Neural progenitor cell (in vitro differentiated cells): ENCODE results near the gene MLST8. TPM values are rescaled to one million over a fixed set of nuclear protein-coding genes. Genes with fewer than 3 reads are reported as not detected.

Experiments used
- DNase-seq: peaks from one replicate; pipeline ENCODE4 v3.0.0-alpha.2; 2016; ENCODE audit warnings: low spot score
- H2AFZ ChIP-seq: fragments of 200-600 bp; sonication (generic); replicated peaks from 2 replicates; pipeline ENCODE4 v1.6.1; 2016; ENCODE audit warnings: antibody characterized with exemption
- H3F3A ChIP-seq: fragments of 200-600 bp; sonication (generic); 2 replicates; pipeline ENCODE4 v1.6.1; 2016; ENCODE audit warnings: antibody characterized with exemption, low read depth
- H3K27ac ChIP-seq: fragments of 200-600 bp; sonication (generic); 2 replicates; pipeline ENCODE4 v1.5.1; 2016; ENCODE audit warnings: mild to moderate bottlenecking
- H3K27me3 ChIP-seq: fragments of 200-600 bp; sonication (generic); 2 replicates; pipeline ENCODE4 v1.6.1; 2016; ENCODE audit warnings: mild to moderate bottlenecking, moderate library complexity
- H3K36me3 ChIP-seq: fragments of 200-600 bp; sonication (generic); 2 replicates; pipeline ENCODE4 v1.5.1; 2016
- H3K4me1 ChIP-seq: fragments of 200-600 bp; sonication (generic); 2 replicates; pipeline ENCODE4 v1.6.1; 2016; ENCODE audit warnings: mixed run types
- H3K4me2 ChIP-seq: fragments of 200-600 bp; sonication (generic); 2 replicates; pipeline ENCODE4 v1.6.1; 2016
- H3K4me3 ChIP-seq: fragments of 200-600 bp; sonication (generic); 2 replicates; pipeline ENCODE4 v1.5.1; 2016
- H3K79me2 ChIP-seq: fragments of 200-600 bp; sonication (generic); 2 replicates; pipeline ENCODE4 v1.6.1; 2016; ENCODE audit warnings: low read depth
- H3K9ac ChIP-seq: fragments of 200-600 bp; sonication (generic); 2 replicates; pipeline ENCODE4 v1.6.1; 2016
- H3K9me3 ChIP-seq: fragments of 200-600 bp; sonication (generic); 2 replicates; pipeline ENCODE4 v1.5.1; 2016; ENCODE audit warnings: low read depth
- H4K20me1 ChIP-seq: fragments of 200-600 bp; sonication (generic); 2 replicates; pipeline ENCODE4 v1.6.1; 2016; ENCODE audit warnings: low read depth
- H3K27ac Mint-ChIP-seq: 3 replicates; pipeline ENCODE4 v1.8.0; 2021; ENCODE audit warnings: mixed read lengths
- H3K27me3 Mint-ChIP-seq: 2 replicates; pipeline ENCODE4 v1.8.0; 2022; ENCODE audit warnings: low read depth, mild to moderate bottlenecking, inconsistent platforms, moderate library complexity, mixed read lengths; ENCODE audit not compliant: insufficient read depth
- H3K36me3 Mint-ChIP-seq: 3 replicates; pipeline ENCODE4 v1.8.0; 2021; ENCODE audit warnings: mixed read lengths
- H3K4me1 Mint-ChIP-seq: 3 replicates; pipeline ENCODE4 v1.8.0; 2021; ENCODE audit warnings: mixed read lengths
- H3K4me3 Mint-ChIP-seq: 3 replicates; pipeline ENCODE4 v1.8.0; 2021; ENCODE audit warnings: mild to moderate bottlenecking, moderate library complexity, mixed read lengths
- H3K9me3 Mint-ChIP-seq: 3 replicates; pipeline ENCODE4 v1.8.0; 2020; ENCODE audit warnings: mixed read lengths
- CTCF ChIP-seq: fragments of 200-600 bp; sonication (generic); IDR thresholded peaks from 2 replicates; pipeline ENCODE4 v1.5.1; 2017; ENCODE audit warnings: antibody characterized with exemption, mild to moderate bottlenecking
- EZH2 ChIP-seq: fragments of 200-600 bp; sonication (generic); IDR thresholded peaks from 2 replicates; pipeline ENCODE4 v1.6.1; 2017; ENCODE audit warnings: antibody characterized with exemption, mild to moderate bottlenecking, moderate library complexity
- EZH2phosphoT487 ChIP-seq: fragments of 200-600 bp; sonication (generic); IDR thresholded peaks from 2 replicates; pipeline ENCODE4 v1.6.1; 2017; ENCODE audit warnings: antibody characterized with exemption
- total RNA-seq: library from RNA; depleted of rRNA; stranded (reverse); fragments of >200 nt; gene quantifications from 2 replicates; pipeline ENCODE4 v1.2.3, GENCODE V29; 2015; ENCODE audit warnings: low replicate concordance

MLST8 gene
- total RNA-seq, 1 donor from 2014 or later: 24.9 TPM

GRCh38 chr16:2223221-2223941 lies 18.1 kb downstream of the MLST8 start, which contains the start of gene E4F1:
E4F1 (plus strand) TSS chr16:2223591; CDS start chr16:2223614, 23 bp downstream.
- Histone ChIP-seq H3K9ac (peak within 1 kb of the TSS; percentile 94), H3K27ac (peak within 1 kb of the TSS; percentile 58), H3K79me2 (peaks cover 41% of the 10 kb centered on the region), H4K20me1 (peaks cover 30% of the 10 kb centered on the region), H3K9me3 (no peaks in the 10 kb centered on the region), H3K27me3 (no peaks in the 10 kb centered on the region), H3K4me1 (peaks cover 7% of the 10 kb centered on the region), H3K36me3 (no peaks in the 10 kb centered on the region), H3K4me2 (peak within 1 kb of the TSS; percentile 92), H3F3A (peaks cover 6% of the 10 kb centered on the region), H2AFZ (peak within 1 kb of the TSS; percentile 52), H3K4me3 (peak within 1 kb of the TSS; percentile 89)
- peak within 1 kb of the TSS; percentile 87 for H3K4me3 Mint-ChIP-seq
- peaks cover 5% of the 10 kb centered on the region for H3K27me3 Mint-ChIP-seq
- H3K27ac Mint-ChIP-seq: peak within 1 kb of the TSS; percentile 53
- peaks cover 12% of the 10 kb centered on the region for H3K4me1 Mint-ChIP-seq
- TF ChIP-seq CTCF (no peak), EZH2 (no peak), EZH2phosphoT487 (no peak)
- H3K36me3 Mint-ChIP-seq: no peaks in the 10 kb centered on the region
- peak; percentile 100 for DNase-seq
- no peaks in the 10 kb centered on the region for H3K9me3 Mint-ChIP-seq

- H3K4me2 ChIP-seq: peak overlapping the region; percentile 92
- H3K9ac ChIP-seq: peak overlapping the region; percentile 94
- no peaks in the 10 kb centered on the region for H3K9me3 Mint-ChIP-seq
- no peaks in the 10 kb centered on the region for H3K9me3 ChIP-seq
- no peaks in the 10 kb centered on the region for H3K36me3 ChIP-seq
- TF ChIP-seq CTCF: no peak
- no peak for TF ChIP-seq EZH2
- TF ChIP-seq EZH2phosphoT487: no peak
- peak overlapping the region; percentile 87 for H3K4me3 Mint-ChIP-seq
- peaks cover 7% of the 10 kb centered on the region for H3K4me1 ChIP-seq
- H2AFZ ChIP-seq: peak overlapping the region; percentile 52
- DNase-seq: peak; percentile 48
- peaks cover 12% of the 10 kb centered on the region for H3K4me1 Mint-ChIP-seq
- peaks cover 6% of the 10 kb centered on the region for H3F3A ChIP-seq
- peaks cover 30% of the 10 kb centered on the region for H4K20me1 ChIP-seq
- H3K27ac ChIP-seq: peak overlapping the region; percentile 58
- no peak overlapping the region for H3K27ac Mint-ChIP-seq
- peaks cover 5% of the 10 kb centered on the region for H3K27me3 Mint-ChIP-seq
- peaks cover 41% of the 10 kb centered on the region for H3K79me2 ChIP-seq
- H3K36me3 Mint-ChIP-seq: no peaks in the 10 kb centered on the region
- peak overlapping the region; percentile 89 for H3K4me3 ChIP-seq
- no peaks in the 10 kb centered on the region for H3K27me3 ChIP-seq
These were observed 18.8 kb downstream of the MLST8 start for GRCh38 chr16:2223942-2224486.

GRCh38 chr16:2226245-2226793 lies 21.1 kb downstream of the MLST8 start:
- Histone ChIP-seq H3F3A (peaks cover 3% of the 10 kb centered on the region), H4K20me1 (peaks cover 34% of the 10 kb centered on the region), H3K4me3 (no peak overlapping the region), H3K36me3 (no peaks in the 10 kb centered on the region), H3K27me3 (no peaks in the 10 kb centered on the region), H3K79me2 (peaks cover 41% of the 10 kb centered on the region), H3K9ac (no peak overlapping the region), H3K4me2 (no peak overlapping the region), H3K27ac (no peak overlapping the region), H3K9me3 (no peaks in the 10 kb centered on the region), H2AFZ (no peak overlapping the region), H3K4me1 (peaks cover 7% of the 10 kb centered on the region)
- TF ChIP-seq CTCF: no peak
- TF ChIP-seq EZH2: no peak
- no peak for TF ChIP-seq EZH2phosphoT487
- Mint-ChIP-seq H3K9me3 (no peaks in the 10 kb centered on the region), H3K4me3 (peak overlapping the region; percentile 70), H3K27me3 (peaks cover 2% of the 10 kb centered on the region), H3K4me1 (peaks cover 9% of the 10 kb centered on the region), H3K36me3 (peaks cover 2% of the 10 kb centered on the region), H3K27ac (peak overlapping the region; percentile 76)
- no peak for DNase-seq
